Spleen (tissue), 11 donors: ENCODE measurements around the gene SETD6. TPM values are rescaled to one million over a fixed set of nuclear protein-coding genes. Genes with fewer than 3 reads are reported as not detected.

Source experiments
- DNase-seq: peaks from one replicate; pipeline ENCODE4 v3.0.0-alpha.2; 2020
- H3K27ac ChIP-seq, 8 donors: fragments of 200-600 bp; sonication (generic) in 7 of 8; 1 replicate in 4 of 8; 2 replicates in 4 of 8; pipeline versions ENCODE4 v1.5.0 to v1.8.0; 2016 to 2021; ENCODE audit warnings: inconsistent platforms in 4 of 8, mild to moderate bottlenecking in 4 of 8, moderate library complexity in 1 of 8
- H3K27me3 ChIP-seq, 7 donors: fragments of 200-600 bp; sonication (generic) in 6 of 7; replicated peaks in 1 of 7; 1 replicate in 4 of 7; 2 replicates in 3 of 7; pipeline versions ENCODE4 v1.5.0 to v1.8.0; 2016 to 2021; ENCODE audit warnings: inconsistent platforms in 3 of 7, mild to moderate bottlenecking in 1 of 7
- H3K36me3 ChIP-seq, 6 donors: fragments of 200-600 bp; sonication (generic) in 5 of 6; 1 replicate in 4 of 6; 2 replicates in 2 of 6; pipeline versions ENCODE4 v1.5.0 to v1.8.0; 2016 to 2021; ENCODE audit warnings: inconsistent platforms in 2 of 6
- H3K4me1 ChIP-seq, 6 donors: fragments of 200-600 bp; sonication (generic) in 5 of 6; 1 replicate in 3 of 6; 2 replicates in 3 of 6; pipeline versions ENCODE4 v1.5.0 to v1.8.0; 2016 to 2021; ENCODE audit warnings: inconsistent platforms in 3 of 6
- H3K4me3 ChIP-seq, 8 donors: fragments of 200-600 bp; sonication (generic) in 7 of 8; 1 replicate in 4 of 8; 2 replicates in 4 of 8; pipeline versions ENCODE4 v1.5.0 to v1.8.0; 2016 to 2021; ENCODE audit warnings: inconsistent platforms in 4 of 8, mild to moderate bottlenecking in 4 of 8, moderate library complexity in 2 of 8
- H3K9me3 ChIP-seq, 8 donors: fragments of 200-600 bp; sonication (generic) in 7 of 8; 1 replicate in 4 of 8; 2 replicates in 4 of 8; pipeline versions ENCODE4 v1.5.0 to v1.8.0; 2016 to 2021; ENCODE audit warnings: inconsistent platforms in 4 of 8
- CTCF ChIP-seq, 11 experiments: fragments of 200-600 bp in 7 of 11; fragments of 450-650 bp in 4 of 11; sonication (generic) in 4 of 11; IDR thresholded peaks in 8 of 11; conservative IDR thresholded peaks in 3 of 11; 1 replicate in 7 of 11; 2 replicates in 4 of 11; pipeline versions ENCODE4 v1.4.0 to v1.8.0; 2016 to 2021; ENCODE audit warnings: antibody characterized with exemption in 11 of 11, inconsistent platforms in 4 of 11, mild to moderate bottlenecking in 1 of 11
- POLR2A ChIP-seq, 3 donors: fragments of 450-650 bp; IDR thresholded peaks; one replicate each; pipeline ENCODE4 v1.5.1; 2017; ENCODE audit warnings: antibody characterized with exemption in 3 of 3, mild to moderate bottlenecking in 1 of 3
- POLR2AphosphoS5 ChIP-seq, 3 donors: sonication (generic); formaldehyde crosslinking; IDR thresholded peaks; one replicate each; pipeline ENCODE4 v1.5.1; 2017; ENCODE audit warnings: antibody characterized with exemption in 3 of 3
- WGBS, 5 donors: extraction: QIAGEN DNeasy Blood & Tissue Kit in 3 of 5; methylation state at CpG; one replicate each; pipeline versions ENCODE4 v1.1.5 to v1.1.7; 2013 to 2018; 5-methylcytosine and 5-hydroxymethylcytosine counted together
- intact Hi-C: fragments of 100-400 bp; cut with DNase I; formaldehyde crosslinking; loops from one replicate; pipeline ENCODE4 v1.15.0; 2023; ENCODE audit warnings: low total_unique reads
- polyA plus RNA-seq, 3 donors: library from polyadenylated mRNA; stranded (reverse); fragments of 200-250 nt; gene quantifications; one replicate each; pipeline ENCODE4 v1.2.1, GENCODE V29; 2013
- total RNA-seq, 7 donors: library from RNA; depleted of rRNA in 3 of 7; stranded (reverse); fragments of >200 nt in 3 of 7; fragmentation: NEBNext Ultra II Directional in 4 of 7; extraction: Animal tissue kit (Norgen Biotek cat#: 25700) in 4 of 7; gene quantifications; one replicate each; pipeline versions ENCODE4 v1.1.0 to v1.2.1, GENCODE V29; 2016 to 2021
- donor health status: healthy with polysubstance abuse.
- donor health status: DM: no; HTN: no; CAD: no; lungs with moderate emphysema.
- donor health status: DM: no; HTN: no; CAD: no.
- donor health status: Bipolar disorder and iron deficiency.
- donor health status: healthy.
- donor health status: DM: no; HTN: no; CAD: no.
- donor health status: DM: yes; HTN: yes; CAD: no.

SETD6 gene
- total and polyA plus RNA-seq, 10 donors, result 8.9 to 32.3 (median 16.6) TPM

GRCh38 chr16:58499615-58500351, 15.5 kb upstream of the SETD6 start, which contains the start of gene NDRG4:
Gene NDRG4, plus strand, starts transcription at chr16:58500143. Its CDS starts 106 bp downstream, at chr16:58500249.
- DNase-seq, result peak; percentile 83
- H3K36me3 ChIP-seq, result peaks cover 0 to 8% (median 0%) of the 10 kb centered on the region in 6 donors
- H3K9me3 ChIP-seq, result no peaks in the 10 kb centered on the region
- peaks cover 5 to 52% (median 18%) of the 10 kb centered on the region in 7 donors for H3K27me3 ChIP-seq
- H3K27ac ChIP-seq, result no peak within 1 kb of the TSS
- peaks cover 13 to 40% (median 24%) of the 10 kb centered on the region in 6 donors for H3K4me1 ChIP-seq
- peak in 1 of 3 donors; percentile 18 for TF ChIP-seq POLR2AphosphoS5 (IDR thresholded peaks at IDR 0.05)
- TF ChIP-seq CTCF (IDR thresholded peaks at IDR 0.05 in 8 of 11, conservative IDR thresholded peaks at IDR 0.05 in 3 of 11), result no peak
- peak within 1 kb of the TSS in 7 of 8 donors; percentile 23 to 68 (median 32) for H3K4me3 ChIP-seq
- intact Hi-C loops, result no loop called here
- 25 to 49% (median 39%) methylated on average over 19 to 24 of the region's 24 CpGs for WGBS, 5 donors

DNA sequence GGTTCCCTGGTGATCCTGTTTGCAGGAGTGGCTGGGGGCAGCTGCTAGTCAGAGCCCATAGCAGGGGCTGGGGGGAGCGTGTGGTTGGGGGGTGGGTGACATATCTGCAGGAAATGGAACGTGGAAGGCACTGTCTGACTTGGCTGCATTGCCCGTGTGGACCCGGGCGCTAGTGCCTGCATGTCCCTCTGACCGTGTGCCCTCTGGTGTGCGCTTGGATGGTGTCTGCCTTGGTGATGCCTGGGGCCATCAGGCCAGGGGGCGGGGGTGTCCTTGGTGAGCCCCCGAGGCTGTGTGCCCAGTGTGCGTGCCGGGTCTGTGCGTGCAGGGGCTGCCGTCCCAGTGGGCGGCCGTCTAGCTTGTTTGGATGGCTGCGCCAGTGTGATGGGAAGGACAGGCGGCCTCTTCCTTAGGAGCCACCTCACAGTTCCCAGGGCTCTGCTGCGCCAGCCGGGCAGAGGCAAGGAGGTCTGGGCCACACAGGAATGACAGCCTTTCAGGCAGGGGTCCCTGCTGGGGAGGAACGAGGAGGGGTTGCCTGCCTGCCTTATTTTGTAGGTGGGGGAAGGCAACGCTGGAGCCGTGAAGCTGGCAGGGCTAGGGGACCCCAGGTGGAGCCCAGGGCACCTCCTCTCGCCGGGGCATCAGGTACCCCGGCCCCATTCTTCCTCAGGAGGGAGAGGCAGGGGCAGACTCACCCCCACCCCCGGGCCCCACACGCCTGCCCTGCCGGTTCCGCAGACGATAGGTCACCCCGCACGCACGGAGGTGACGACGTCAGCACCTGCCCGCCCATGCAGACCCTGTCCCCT, 14.7 kb upstream of the SETD6 start:
- Histone ChIP-seq H3K4me3 (peak overlapping the region; percentile 23 to 68 (median 32)), H3K27ac (no peak overlapping the region), H3K9me3 (no peaks in the 10 kb centered on the region), H3K27me3 (peaks cover 5 to 52% (median 18%) of the 10 kb centered on the region in 7 donors), H3K36me3 (peaks cover 0 to 8% (median 0%) of the 10 kb centered on the region in 6 donors), H3K4me1 (peaks cover 13 to 33% (median 24%) of the 10 kb centered on the region in 6 donors)
- intact Hi-C loops, result no loop called here
- no peak for TF ChIP-seq POLR2A (IDR thresholded peaks at IDR 0.05)
- TF ChIP-seq CTCF (IDR thresholded peaks at IDR 0.05 in 8 of 11, conservative IDR thresholded peaks at IDR 0.05 in 3 of 11), result no peak
- peak; percentile 69 for DNase-seq
- WGBS, 5 donors, result 7 to 30% (median 9%) methylated on average over 21 to 36 of the region's 36 CpGs

DNA sequence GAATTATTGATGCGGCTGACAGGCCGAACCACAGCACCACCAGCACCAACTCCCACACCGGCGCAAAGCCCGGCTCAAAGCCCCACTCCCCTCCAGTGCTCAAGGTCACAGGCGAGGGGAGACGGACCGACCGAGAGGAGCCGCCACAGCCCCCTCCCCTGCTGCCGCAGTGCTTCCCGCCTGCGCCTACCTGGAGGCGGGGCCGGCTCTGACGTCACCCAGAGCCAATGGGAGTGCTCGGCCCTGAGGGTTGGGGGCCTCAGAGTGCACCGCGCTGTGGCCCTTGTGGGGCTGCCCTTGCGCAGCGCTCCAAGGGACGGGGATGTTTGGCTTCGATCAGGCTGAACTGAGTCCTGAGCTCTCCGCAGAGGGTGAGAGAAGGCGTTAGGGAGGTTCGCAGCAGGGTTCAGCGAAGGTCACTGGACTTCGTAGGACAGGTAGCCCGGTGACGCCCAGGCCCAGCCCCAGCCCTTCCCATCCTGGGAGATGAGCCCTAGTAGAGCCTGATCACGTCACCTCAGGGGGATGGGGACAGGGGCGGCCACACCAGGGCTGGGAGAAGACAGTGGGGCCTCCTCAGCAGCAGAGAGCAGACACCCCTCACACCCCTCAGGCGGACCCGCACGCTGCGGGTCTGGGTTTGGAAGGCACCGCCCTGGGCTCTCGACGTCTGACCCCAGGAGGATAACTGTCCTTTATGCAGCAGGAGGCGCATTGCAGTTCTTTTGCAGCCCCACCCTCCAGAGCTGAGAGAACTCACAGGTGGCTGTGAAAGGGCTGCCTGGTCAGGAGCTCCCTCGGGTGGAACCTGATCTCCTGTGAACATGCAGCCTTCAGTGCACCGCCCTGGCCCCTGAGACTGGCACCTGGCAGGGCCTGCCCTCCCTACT, 13.8 kb upstream of the SETD6 start:
- Histone ChIP-seq H3K27me3 (peaks cover 5 to 52% (median 18%) of the 10 kb centered on the region in 7 donors), H3K27ac (no peak overlapping the region), H3K4me3 (peak overlapping the region; percentile 23 to 68 (median 32)), H3K9me3 (no peaks in the 10 kb centered on the region), H3K4me1 (peaks cover 13 to 33% (median 24%) of the 10 kb centered on the region in 6 donors), H3K36me3 (peaks cover 0 to 8% (median 0%) of the 10 kb centered on the region in 6 donors)
- TF ChIP-seq POLR2A (IDR thresholded peaks at IDR 0.05) (no peak), POLR2AphosphoS5 (IDR thresholded peaks at IDR 0.05) (peak in 2 of 3 donors; percentile 34)
- DNase-seq, result peak; percentile 80
- WGBS, 5 donors, result 11 to 25% (median 15%) methylated on average over 12 to 42 of the region's 42 CpGs
- intact Hi-C loops, result no loop called here
